Peyer's patch (tissue), 4 donors: Measurements from ENCODE around the gene ERMARD.

ENCODE experiments used
- CTCF ChIP-seq, 6 experiments: fragments of 450-650 bp in 4 of 6; fragments of 200-600 bp in 2 of 6; sonication (generic) in 1 of 6; IDR thresholded peaks; one replicate each; pipeline ENCODE4 v1.5.1; 2017 to 2019; ENCODE audit warnings: antibody characterized with exemption in 6 of 6, mild to moderate bottlenecking in 3 of 6, moderate library complexity in 1 of 6
- POLR2A ChIP-seq, 2 donors: fragments of 450-650 bp; IDR thresholded peaks; one replicate each; pipeline ENCODE4 v1.5.1; 2017; ENCODE audit warnings: antibody characterized with exemption in 2 of 2, mild to moderate bottlenecking in 2 of 2, moderate library complexity in 2 of 2

GRCh38 chr6:169774347-169774746 lies 22.9 kb downstream of the ERMARD start:
- TF ChIP-seq CTCF (IDR thresholded peaks at IDR 0.05) (no peak), POLR2A (IDR thresholded peaks at IDR 0.05) (no peak)
